ENCODE data around the gene TMEM14A. TPM values are rescaled to one million over a fixed set of nuclear protein-coding genes. Genes with fewer than 3 reads are reported as not detected.

Gene TMEM14A
- total RNA-seq, 2 donors from 2014 or later: 9.2 to 12.6 TPM

GRCh38 chr6:52718550-52718949, 47.6 kb downstream of the TMEM14A start:
- no peaks in the 10 kb centered on the region for H3K36me3 Mint-ChIP-seq (ENCODE audit: low read depth)
- H3K4me1 Mint-ChIP-seq: no peaks in the 10 kb centered on the region

GRCh38 chr6:52720321-52720720, 49.4 kb downstream of the TMEM14A start:
- no peak overlapping the region for H3K27ac Mint-ChIP-seq
- Histone ChIP-seq H3K4me1 (ENCODE audit: control insufficient read depth, insufficient read depth, low read length) (peaks cover 5% of the 10 kb centered on the region), H3K4me3 (ENCODE audit: low read length) (no peak overlapping the region), H3K27me3 (ENCODE audit: control insufficient read depth, insufficient read depth, low read length, poor library complexity, severe bottlenecking) (no peaks in the 10 kb centered on the region), H3K9me3 (ENCODE audit: control insufficient read depth, low read length) (no peaks in the 10 kb centered on the region), H3K27ac (ENCODE audit: low read depth, low read length) (no peak overlapping the region), H3K9ac (ENCODE audit: extremely low read depth, low read length, poor library complexity, severe bottlenecking) (no peak overlapping the region), H3K36me3 (ENCODE audit: control insufficient read depth, insufficient read depth, low read length) (no peaks in the 10 kb centered on the region)
- H3K9me3 Mint-ChIP-seq: peaks cover 4% of the 10 kb centered on the region
- no peak for DNase-seq
- no peak for TF ChIP-seq CTCF (conservative IDR thresholded peaks at IDR 0.05)
- no peak overlapping the region for H3K4me3 Mint-ChIP-seq
- H3K27me3 Mint-ChIP-seq (ENCODE audit: insufficient read depth): no peaks in the 10 kb centered on the region
- peaks cover 9% of the 10 kb centered on the region for H3K4me1 Mint-ChIP-seq
- 78 to 100% methylated on average over 1 to 2 of the region's 2 CpGs for WGBS, 2 experiments (ENCODE audit: insufficient coverage in 1 of 2, insufficient read length in 1 of 2)
- H3K36me3 Mint-ChIP-seq (ENCODE audit: low read depth): no peaks in the 10 kb centered on the region

More at GRCh38 chr6:52718550-52718949, 47.6 kb downstream of the TMEM14A start:
- Mint-ChIP-seq H3K4me3 (no peak overlapping the region), H3K9me3 (peaks cover 4% of the 10 kb centered on the region), H3K27ac (no peak overlapping the region), H3K27me3 (ENCODE audit: insufficient read depth) (no peaks in the 10 kb centered on the region)
- no peaks in the 10 kb centered on the region for H3K27me3 ChIP-seq (ENCODE audit: control insufficient read depth, insufficient read depth, low read length, poor library complexity, severe bottlenecking)
- TF ChIP-seq CTCF (conservative IDR thresholded peaks at IDR 0.05): no peak
- H3K4me1 ChIP-seq (ENCODE audit: control insufficient read depth, insufficient read depth, low read length): no peaks in the 10 kb centered on the region
- no peaks in the 10 kb centered on the region for H3K9me3 ChIP-seq (ENCODE audit: control insufficient read depth, low read length)
- H3K4me3 ChIP-seq (ENCODE audit: low read length): no peak overlapping the region
- H3K27ac ChIP-seq (ENCODE audit: low read depth, low read length): no peak overlapping the region
- no peaks in the 10 kb centered on the region for H3K36me3 ChIP-seq (ENCODE audit: control insufficient read depth, insufficient read depth, low read length)
- H3K9ac ChIP-seq (ENCODE audit: extremely low read depth, low read length, poor library complexity, severe bottlenecking): no peak overlapping the region
- DNase-seq: no peak

GRCh38 chr6:52724042-52724405, 53.1 kb downstream of the TMEM14A start:
- Histone ChIP-seq H3K36me3 (ENCODE audit: control insufficient read depth, insufficient read depth, low read length) (no peaks in the 10 kb centered on the region), H3K4me1 (ENCODE audit: control insufficient read depth, insufficient read depth, low read length) (peaks cover 15% of the 10 kb centered on the region), H3K4me3 (ENCODE audit: low read length) (no peak overlapping the region), H3K9me3 (ENCODE audit: control insufficient read depth, low read length) (no peaks in the 10 kb centered on the region), H3K27me3 (ENCODE audit: control insufficient read depth, insufficient read depth, low read length, poor library complexity, severe bottlenecking) (no peaks in the 10 kb centered on the region), H3K27ac (ENCODE audit: low read depth, low read length) (no peak overlapping the region), H3K9ac (ENCODE audit: extremely low read depth, low read length, poor library complexity, severe bottlenecking) (no peak overlapping the region)
- H3K36me3 Mint-ChIP-seq (ENCODE audit: low read depth): no peaks in the 10 kb centered on the region
- TF ChIP-seq CTCF (conservative IDR thresholded peaks at IDR 0.05): no peak
- H3K27ac Mint-ChIP-seq: no peak overlapping the region
- peaks cover 30% of the 10 kb centered on the region for H3K4me1 Mint-ChIP-seq
- H3K4me3 Mint-ChIP-seq: no peak overlapping the region
- DNase-seq: no peak
- H3K27me3 Mint-ChIP-seq (ENCODE audit: insufficient read depth): no peaks in the 10 kb centered on the region
- WGBS, 2 experiments (ENCODE audit: insufficient coverage in 1 of 2, insufficient read length in 1 of 2): 86 to 87% methylated on average over 2 of the region's 2 CpGs
- H3K9me3 Mint-ChIP-seq: peaks cover 4% of the 10 kb centered on the region

Data from endodermal cell (in vitro differentiated cells).